Measurements from ENCODE around the gene CNTFR.

Gene CNTFR

GRCh38 chr9:34603610-34604231, 14.2 kb upstream of the CNTFR start:
- TF ChIP-seq, protein P1, sequence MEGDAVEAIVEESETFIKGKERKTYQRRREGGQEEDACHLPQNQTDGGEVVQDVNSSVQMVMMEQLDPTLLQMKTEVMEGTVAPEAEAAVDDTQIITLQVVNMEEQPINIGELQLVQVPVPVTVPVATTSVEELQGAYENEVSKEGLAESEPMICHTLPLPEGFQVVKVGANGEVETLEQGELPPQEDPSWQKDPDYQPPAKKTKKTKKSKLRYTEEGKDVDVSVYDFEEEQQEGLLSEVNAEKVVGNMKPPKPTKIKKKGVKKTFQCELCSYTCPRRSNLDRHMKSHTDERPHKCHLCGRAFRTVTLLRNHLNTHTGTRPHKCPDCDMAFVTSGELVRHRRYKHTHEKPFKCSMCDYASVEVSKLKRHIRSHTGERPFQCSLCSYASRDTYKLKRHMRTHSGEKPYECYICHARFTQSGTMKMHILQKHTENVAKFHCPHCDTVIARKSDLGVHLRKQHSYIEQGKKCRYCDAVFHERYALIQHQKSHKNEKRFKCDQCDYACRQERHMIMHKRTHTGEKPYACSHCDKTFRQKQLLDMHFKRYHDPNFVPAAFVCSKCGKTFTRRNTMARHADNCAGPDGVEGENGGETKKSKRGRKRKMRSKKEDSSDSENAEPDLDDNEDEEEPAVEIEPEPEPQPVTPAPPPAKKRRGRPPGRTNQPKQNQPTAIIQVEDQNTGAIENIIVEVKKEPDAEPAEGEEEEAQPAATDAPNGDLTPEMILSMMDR (IDR thresholded peaks at IDR 0.05; ENCODE audit: extremely low read depth, missing control alignments): peak; percentile 88
- peak; percentile 87 for DNase-seq (ENCODE audit: low spot score)

- TF ChIP-seq, protein P1 (IDR thresholded peaks at IDR 0.05; ENCODE audit: extremely low read depth, missing control alignments): no peak
Observed at GRCh38 chr9:34601937-34602573, 12.5 kb upstream of the CNTFR start.

DNA sequence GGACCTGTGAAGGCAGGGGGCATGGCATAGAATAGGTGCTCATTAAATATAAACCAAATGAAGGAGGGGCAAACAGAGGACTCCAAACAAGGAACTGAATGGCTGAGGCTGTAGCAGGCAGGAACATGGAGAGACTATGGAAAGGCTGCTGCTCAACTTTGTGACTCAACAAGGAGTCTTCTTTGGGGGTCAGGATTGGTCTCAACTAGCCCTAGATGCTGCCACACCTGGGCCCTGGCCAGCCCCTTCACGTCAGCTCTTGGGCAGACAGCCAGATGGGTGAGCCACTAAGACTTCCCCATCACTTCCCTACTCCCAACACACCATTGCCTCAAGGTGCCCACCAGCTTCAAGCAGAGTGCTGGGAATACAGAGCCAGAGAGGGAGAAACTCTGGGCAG, 11.4 kb upstream of the CNTFR start:
- TF ChIP-seq, protein P1 (IDR thresholded peaks at IDR 0.05; ENCODE audit: extremely low read depth, missing control alignments): no peak
- no peak for DNase-seq (ENCODE audit: low spot score)

More at GRCh38 chr9:34601937-34602573, 12.5 kb upstream of the CNTFR start:
- DNase-seq (ENCODE audit: low spot score): no peak

- no peak for DNase-seq (ENCODE audit: low spot score)
- TF ChIP-seq, protein P1 (IDR thresholded peaks at IDR 0.05; ENCODE audit: extremely low read depth, missing control alignments): no peak
Observed at GRCh38 chr9:34599546-34599945, 10.0 kb upstream of the CNTFR start.

DNA sequence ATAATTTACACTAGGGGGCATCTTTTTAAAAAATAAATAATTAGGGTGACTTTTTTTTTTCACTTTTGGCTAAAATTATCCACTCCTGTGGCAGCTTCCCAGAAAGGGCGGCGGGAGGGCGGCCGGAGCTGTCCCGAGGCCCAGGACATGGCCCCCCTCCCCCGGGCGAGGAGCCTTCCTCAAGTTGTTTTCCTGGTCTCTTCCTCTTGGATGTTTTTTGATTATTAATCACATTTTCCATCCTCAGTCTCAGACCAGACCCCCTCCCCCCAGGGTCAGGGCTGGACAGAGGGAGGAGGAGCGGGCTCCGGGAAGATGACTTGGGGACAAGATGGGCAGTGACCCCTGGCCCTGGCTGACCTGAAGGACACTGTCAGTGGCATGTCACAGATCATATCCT, 4.7 kb upstream of the CNTFR start:
- TF ChIP-seq, protein P1 (IDR thresholded peaks at IDR 0.05; ENCODE audit: extremely low read depth, missing control alignments): no peak
- no peak for DNase-seq (ENCODE audit: low spot score)

DNA sequence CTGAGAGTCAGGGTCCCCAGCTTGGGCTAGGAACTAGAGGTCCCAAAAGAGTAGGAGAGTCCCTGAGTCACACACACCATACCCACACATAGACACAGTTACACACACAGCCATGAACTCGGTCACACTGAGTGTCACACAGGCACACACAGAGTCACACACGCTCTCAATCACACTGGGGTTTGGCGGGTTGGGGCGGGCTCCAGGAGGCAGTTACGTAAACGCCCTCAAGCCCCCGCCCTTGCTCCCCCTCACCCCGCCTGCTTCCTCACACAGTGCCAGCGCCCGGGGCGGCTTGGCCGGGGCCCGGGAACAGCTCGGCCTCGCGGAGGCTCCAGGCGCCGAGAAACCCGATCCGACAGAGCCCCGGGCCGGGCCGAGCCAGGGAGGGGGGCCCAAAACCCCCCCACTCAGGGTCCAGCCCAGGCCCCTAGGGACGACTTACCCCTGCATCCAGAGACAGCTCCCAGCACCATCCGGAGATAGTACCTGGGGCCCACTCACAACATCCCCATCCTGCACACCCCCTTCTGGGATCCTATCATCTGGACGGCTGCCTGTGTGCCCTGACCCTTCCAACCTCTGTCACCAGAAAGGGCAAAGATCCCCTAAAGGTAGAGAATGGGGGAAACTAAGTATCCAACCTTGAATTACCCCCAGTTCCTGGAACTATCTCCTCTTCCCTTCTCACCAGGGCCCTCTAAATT, 3.5 kb upstream of the CNTFR start:
- no peak for DNase-seq (ENCODE audit: low spot score)
- TF ChIP-seq, protein P1 (IDR thresholded peaks at IDR 0.05; ENCODE audit: extremely low read depth, missing control alignments): no peak

Data from GM20000 (cell line).